GM12875 (cell line): ENCODE measurements around the gene STXBP5L.

Experiments used
- H3K4me3 ChIP-seq: one replicate; pipeline ENCODE4 v1.5.1; 2011; ENCODE audit warnings: low read depth, low read length, control low read depth
- CTCF ChIP-seq: IDR thresholded peaks from 2 replicates; pipeline ENCODE4 v1.5.1; 2011; ENCODE audit warnings: low read depth, mild to moderate bottlenecking, control low read depth, inconsistent platforms, low read length, moderate library complexity, borderline replicate concordance; ENCODE audit not compliant: insufficient read depth

The STXBP5L gene

DNA sequence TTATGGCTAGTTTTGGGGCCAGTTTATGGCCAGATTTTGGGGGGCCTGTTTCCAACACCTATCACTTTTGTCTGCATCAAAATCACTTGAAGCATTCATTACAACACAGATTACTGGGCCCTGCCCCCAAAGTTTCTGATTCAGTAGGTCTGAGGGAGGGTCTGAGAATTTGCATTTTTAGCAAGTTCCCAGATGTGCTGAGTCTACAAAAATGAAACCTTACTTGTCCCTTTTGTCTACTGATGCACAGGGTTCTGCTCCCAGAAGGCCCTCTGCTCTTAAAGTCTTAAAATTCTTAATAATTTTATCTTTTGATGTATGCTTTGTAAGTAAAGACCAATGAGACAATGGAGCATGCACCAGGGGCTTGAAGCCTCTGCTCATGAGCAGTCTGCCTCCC, 491.8 kb downstream of the STXBP5L start:
- TF ChIP-seq CTCF = no peak
- no peak overlapping the region for H3K4me3 ChIP-seq

DNA sequence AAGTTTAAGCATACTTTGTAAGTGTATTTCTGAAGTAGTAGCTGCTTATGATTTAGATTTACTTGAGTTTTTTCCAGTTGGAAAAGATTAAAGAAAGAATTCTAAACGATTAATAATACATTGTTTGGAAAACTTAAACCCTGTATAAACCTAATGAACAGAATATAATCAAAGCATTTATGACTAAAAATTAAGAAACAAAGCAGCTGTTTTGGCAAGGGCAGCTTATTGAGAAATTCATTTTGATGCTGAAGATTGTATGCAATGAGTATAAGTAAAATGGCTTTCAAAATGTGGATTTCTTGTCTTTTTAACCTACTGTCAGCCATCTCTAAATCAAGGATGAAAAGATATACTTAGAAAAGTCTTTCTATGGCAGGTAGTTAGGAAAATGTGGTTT, 497.6 kb downstream of the STXBP5L start:
- no peak for TF ChIP-seq CTCF
- H3K4me3 ChIP-seq = no peak overlapping the region

DNA sequence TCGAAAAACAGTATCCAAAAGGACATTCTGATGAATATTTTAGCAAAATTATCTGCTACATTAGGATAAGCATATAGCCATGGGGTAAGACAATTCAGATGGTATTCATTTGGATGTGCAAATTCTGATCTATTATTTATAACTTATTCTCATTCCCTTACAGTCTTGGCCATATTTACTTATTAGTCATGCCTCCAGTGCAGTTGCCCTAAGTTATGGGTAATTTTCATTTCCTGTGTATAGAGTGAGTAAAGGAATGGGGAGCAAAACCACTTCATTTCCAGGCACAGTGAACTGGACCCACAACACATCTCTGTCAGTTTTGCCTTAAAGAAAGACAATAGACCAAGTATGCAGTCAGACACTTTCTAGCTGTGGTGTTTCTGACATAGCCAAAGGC, 503.5 kb downstream of the STXBP5L start:
- no peak for TF ChIP-seq CTCF
- H3K4me3 ChIP-seq = no peak overlapping the region

GRCh38 chr3:121414924-121415323, 506.9 kb downstream of the STXBP5L start:
- H3K4me3 ChIP-seq = no peak overlapping the region
- no peak for TF ChIP-seq CTCF

GRCh38 chr3:121418182-121418581, 510.2 kb downstream of the STXBP5L start:
- H3K4me3 ChIP-seq = no peak overlapping the region
- no peak for TF ChIP-seq CTCF

- TF ChIP-seq CTCF = no peak
- no peak overlapping the region for H3K4me3 ChIP-seq
Observed at GRCh38 chr3:121424549-121424948, 516.5 kb downstream of the STXBP5L start.

DNA sequence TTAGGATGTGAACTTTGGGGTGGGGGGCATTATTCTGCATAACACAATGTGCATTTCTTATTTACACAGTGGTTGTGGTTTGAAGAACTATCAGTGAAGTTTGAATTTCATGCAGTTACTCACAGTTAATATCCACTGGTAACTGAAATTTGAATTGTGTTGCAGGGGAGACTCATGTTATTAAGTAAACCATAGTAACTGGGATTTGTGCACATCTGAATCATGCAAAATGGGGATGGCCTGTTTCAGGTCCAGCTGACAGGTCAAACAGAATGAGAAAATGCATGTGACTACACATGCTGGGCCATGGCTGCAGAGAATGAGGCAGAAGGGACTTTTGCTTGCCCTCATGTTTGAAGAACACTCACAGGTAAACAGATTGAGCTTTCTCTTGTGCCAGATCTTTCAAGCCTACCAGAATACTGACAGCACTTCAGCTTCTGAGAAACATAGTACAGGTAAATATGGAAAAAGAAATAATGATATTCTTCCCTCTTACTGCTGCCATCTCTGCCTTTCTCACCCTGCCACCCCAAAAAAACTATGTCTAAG, 522.7 kb downstream of the STXBP5L start:
- H3K4me3 ChIP-seq = no peak overlapping the region
- TF ChIP-seq CTCF = no peak
